Activated T-cell treated with anti-CD3 and anti-CD28 coated beads, Interleukin-2, amount 50 U/mL, for 24 hours (primary cell): ENCODE data around the gene RIOK3.
A peak's percentile ranks its signal among the peaks of the same experiment; 100 is the strongest.

Experiments used
- DNase-seq: peaks from one replicate; pipeline ENCODE4 v3.0.0-alpha.2; 2020
- H3K27ac Mint-ChIP-seq: 2 replicates; pipeline ENCODE4 v1.8.0; 2020; ENCODE audit warnings: mild to moderate bottlenecking, mixed read lengths
- H3K27me3 Mint-ChIP-seq: 2 replicates; pipeline ENCODE4 v1.8.0; 2020; ENCODE audit warnings: mixed read lengths
- H3K36me3 Mint-ChIP-seq: 2 replicates; pipeline ENCODE4 v1.8.0; 2020; ENCODE audit warnings: low read depth, mixed read lengths
- H3K4me1 Mint-ChIP-seq: 2 replicates; pipeline ENCODE4 v1.8.0; 2020; ENCODE audit warnings: low read depth, mixed read lengths
- H3K4me3 Mint-ChIP-seq: 2 replicates; pipeline ENCODE4 v1.8.0; 2020; ENCODE audit warnings: mild to moderate bottlenecking, moderate library complexity, mixed read lengths
- H3K9me3 Mint-ChIP-seq: 2 replicates; pipeline ENCODE4 v1.8.0; 2020; ENCODE audit warnings: mixed read lengths

The RIOK3 gene

GRCh38 chr18:23519734-23520133, 66.6 kb downstream of the RIOK3 start:
- H3K4me3 Mint-ChIP-seq, result no peak overlapping the region
- H3K27me3 Mint-ChIP-seq, result no peaks in the 10 kb centered on the region
- peaks cover 14% of the 10 kb centered on the region for H3K4me1 Mint-ChIP-seq
- no peaks in the 10 kb centered on the region for H3K9me3 Mint-ChIP-seq
- H3K36me3 Mint-ChIP-seq, result peaks cover 91% of the 10 kb centered on the region
- no peak for DNase-seq
- peak overlapping the region; percentile 62 for H3K27ac Mint-ChIP-seq

DNA sequence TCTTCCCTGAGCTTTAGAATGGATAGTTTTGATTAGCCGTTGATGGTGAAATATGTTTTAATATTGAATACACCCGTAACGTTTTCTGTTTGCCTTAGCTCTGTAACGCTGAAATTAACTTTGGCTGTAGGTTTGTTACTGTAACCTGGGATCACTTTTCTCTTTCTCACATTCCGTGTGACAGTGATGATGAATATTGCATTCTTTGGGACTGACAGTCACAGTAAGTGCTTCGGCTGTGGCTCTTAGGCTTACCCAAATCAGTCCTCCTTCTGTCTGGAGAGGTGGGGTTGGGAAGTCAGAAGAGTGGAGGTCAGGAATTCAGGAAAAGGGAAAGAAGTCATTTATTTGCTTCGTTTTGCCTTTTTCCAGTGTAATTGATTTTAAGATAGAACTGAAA, 68.2 kb downstream of the RIOK3 start:
- no peaks in the 10 kb centered on the region for H3K27me3 Mint-ChIP-seq
- DNase-seq, result no peak
- no peak overlapping the region for H3K4me3 Mint-ChIP-seq
- peaks cover 86% of the 10 kb centered on the region for H3K36me3 Mint-ChIP-seq
- peaks cover 9% of the 10 kb centered on the region for H3K4me1 Mint-ChIP-seq
- H3K9me3 Mint-ChIP-seq, result no peaks in the 10 kb centered on the region
- H3K27ac Mint-ChIP-seq, result no peak overlapping the region

- Mint-ChIP-seq H3K27ac (peak overlapping the region; percentile 71), H3K36me3 (peaks cover 87% of the 10 kb centered on the region), H3K27me3 (no peaks in the 10 kb centered on the region)
Observed at GRCh38 chr18:23521907-23522306, 68.8 kb downstream of the RIOK3 start.

GRCh38 chr18:23523429-23524212, 70.5 kb downstream of the RIOK3 start:
- Mint-ChIP-seq H3K27ac (peak overlapping the region; percentile 71), H3K36me3 (peaks cover 87% of the 10 kb centered on the region)
- no peak for DNase-seq

More at GRCh38 chr18:23521907-23522306, 68.8 kb downstream of the RIOK3 start:
- Mint-ChIP-seq H3K4me1 (peaks cover 9% of the 10 kb centered on the region), H3K9me3 (no peaks in the 10 kb centered on the region), H3K4me3 (no peak overlapping the region)
- DNase-seq, result no peak

GRCh38 chr18:23524213-23524707, 71.2 kb downstream of the RIOK3 start:
- Mint-ChIP-seq H3K27ac (no peak overlapping the region), H3K36me3 (peaks cover 87% of the 10 kb centered on the region), H3K9me3 (no peaks in the 10 kb centered on the region), H3K4me1 (peaks cover 12% of the 10 kb centered on the region), H3K4me3 (no peak overlapping the region), H3K27me3 (no peaks in the 10 kb centered on the region)
- no peak for DNase-seq

More at GRCh38 chr18:23523429-23524212, 70.5 kb downstream of the RIOK3 start:
- Mint-ChIP-seq H3K27me3 (no peaks in the 10 kb centered on the region), H3K4me1 (peaks cover 9% of the 10 kb centered on the region), H3K9me3 (no peaks in the 10 kb centered on the region), H3K4me3 (no peak overlapping the region)

DNA sequence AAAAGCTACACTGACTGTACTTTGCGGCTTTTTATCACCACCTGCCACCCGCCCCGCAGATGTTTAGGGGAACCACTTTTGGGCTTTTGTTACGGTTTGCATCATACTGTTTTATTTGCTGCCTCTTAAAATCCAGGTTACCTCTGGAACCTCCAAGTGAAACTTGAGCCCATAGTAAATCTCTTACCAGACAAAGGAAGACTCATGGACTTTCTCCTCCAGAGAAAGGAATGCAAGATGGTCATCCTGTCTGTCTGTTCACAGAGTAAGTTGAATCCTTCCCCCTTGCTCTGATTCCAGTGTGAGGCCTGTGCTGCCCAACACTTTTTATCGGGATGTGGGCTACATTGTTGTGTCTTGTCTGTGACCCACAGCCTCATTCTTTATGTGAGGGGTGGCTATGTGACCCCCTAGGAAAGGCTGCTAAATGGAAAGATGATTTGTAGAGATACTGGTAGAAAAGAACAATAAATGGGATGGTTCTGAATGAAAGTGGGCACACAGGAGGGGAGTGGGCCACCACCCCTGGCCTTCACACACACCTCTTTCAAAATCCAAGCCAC, 73.5 kb downstream of the RIOK3 start:
- Mint-ChIP-seq H3K4me1 (peaks cover 23% of the 10 kb centered on the region), H3K27me3 (no peaks in the 10 kb centered on the region), H3K4me3 (no peak overlapping the region), H3K9me3 (no peaks in the 10 kb centered on the region), H3K27ac (peak overlapping the region; percentile 61), H3K36me3 (peaks cover 89% of the 10 kb centered on the region)
- no peak for DNase-seq

DNA sequence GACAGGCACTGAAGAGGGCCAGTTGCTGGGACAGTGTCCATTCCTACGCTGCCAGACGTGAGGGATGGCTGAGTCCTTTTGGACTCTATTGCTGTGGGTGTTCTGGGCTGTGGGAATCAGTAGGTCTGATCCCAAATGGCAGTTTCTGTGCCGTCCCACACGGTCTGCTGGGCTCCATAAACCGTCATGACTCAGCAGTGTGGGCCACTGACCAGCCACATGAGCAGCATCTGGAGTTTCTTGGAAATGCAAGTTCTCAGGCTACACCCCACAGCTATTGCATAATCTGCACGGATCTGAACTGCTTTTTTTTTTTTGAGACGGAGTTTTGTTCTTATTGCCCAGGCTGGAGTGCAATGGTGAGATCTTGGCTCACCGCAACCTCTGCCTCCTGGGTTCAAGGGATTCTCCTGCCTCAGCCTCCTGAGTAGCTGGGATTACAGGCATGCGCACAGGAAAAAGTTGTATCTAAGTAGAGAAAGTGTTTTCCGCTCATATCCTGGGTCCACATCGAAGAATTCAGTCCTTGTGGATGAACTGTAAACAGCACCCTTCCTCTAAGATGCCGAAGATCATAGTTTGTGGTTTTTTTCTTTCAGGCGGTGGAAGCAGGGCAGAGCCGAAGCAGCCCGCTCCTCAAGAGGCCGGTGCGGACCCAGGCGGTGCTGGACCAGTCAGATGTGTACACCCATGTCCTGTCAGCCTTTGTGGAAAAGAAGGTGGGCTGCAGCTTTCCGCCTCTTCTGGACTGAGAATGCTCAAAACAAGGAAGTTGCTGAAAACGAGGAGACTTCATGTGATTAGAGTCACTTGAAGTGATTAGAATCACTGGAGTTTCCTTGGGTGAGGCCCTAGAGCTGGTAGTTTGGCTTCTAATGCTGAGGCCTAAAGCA, 75.7 kb downstream of the RIOK3 start:
- H3K9me3 Mint-ChIP-seq, result no peaks in the 10 kb centered on the region
- peak overlapping the region; percentile 84 for H3K27ac Mint-ChIP-seq
- H3K36me3 Mint-ChIP-seq, result peaks cover 90% of the 10 kb centered on the region
- DNase-seq, result no peak
- no peak overlapping the region for H3K4me3 Mint-ChIP-seq
- H3K27me3 Mint-ChIP-seq, result no peaks in the 10 kb centered on the region
- H3K4me1 Mint-ChIP-seq, result peaks cover 15% of the 10 kb centered on the region

DNA sequence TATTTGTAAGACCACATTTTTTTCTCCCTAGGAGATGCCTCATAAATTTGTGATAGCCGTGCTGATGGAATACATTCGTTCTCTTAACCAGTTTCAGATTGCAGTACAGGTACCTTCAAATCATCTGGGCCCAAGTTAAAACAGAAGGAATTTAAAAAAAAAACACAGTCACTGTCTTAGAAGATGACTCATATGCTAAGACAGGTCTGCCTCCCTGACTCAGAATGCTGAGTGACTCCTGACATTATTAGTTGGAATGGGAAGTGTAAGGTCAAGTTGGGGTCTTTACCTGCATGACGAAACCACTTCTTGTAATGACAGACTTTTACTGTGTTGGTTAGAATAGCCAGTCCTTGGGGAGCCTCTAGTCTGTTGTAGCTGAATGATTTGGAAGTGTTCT, 76.5 kb downstream of the RIOK3 start:
- peak overlapping the region; percentile 84 for H3K27ac Mint-ChIP-seq
- no peaks in the 10 kb centered on the region for H3K27me3 Mint-ChIP-seq
- H3K9me3 Mint-ChIP-seq, result no peaks in the 10 kb centered on the region
- peaks cover 90% of the 10 kb centered on the region for H3K36me3 Mint-ChIP-seq
- H3K4me3 Mint-ChIP-seq, result no peak overlapping the region
- DNase-seq, result no peak
- peaks cover 13% of the 10 kb centered on the region for H3K4me1 Mint-ChIP-seq

- H3K9me3 Mint-ChIP-seq, result no peaks in the 10 kb centered on the region
- peaks cover 95% of the 10 kb centered on the region for H3K36me3 Mint-ChIP-seq
- H3K4me3 Mint-ChIP-seq, result no peak overlapping the region
- no peak for DNase-seq
- no peaks in the 10 kb centered on the region for H3K27me3 Mint-ChIP-seq
- peaks cover 13% of the 10 kb centered on the region for H3K4me1 Mint-ChIP-seq
- H3K27ac Mint-ChIP-seq, result peak overlapping the region; percentile 84
Observed at GRCh38 chr18:23530195-23530594, 77.1 kb downstream of the RIOK3 start.

DNA sequence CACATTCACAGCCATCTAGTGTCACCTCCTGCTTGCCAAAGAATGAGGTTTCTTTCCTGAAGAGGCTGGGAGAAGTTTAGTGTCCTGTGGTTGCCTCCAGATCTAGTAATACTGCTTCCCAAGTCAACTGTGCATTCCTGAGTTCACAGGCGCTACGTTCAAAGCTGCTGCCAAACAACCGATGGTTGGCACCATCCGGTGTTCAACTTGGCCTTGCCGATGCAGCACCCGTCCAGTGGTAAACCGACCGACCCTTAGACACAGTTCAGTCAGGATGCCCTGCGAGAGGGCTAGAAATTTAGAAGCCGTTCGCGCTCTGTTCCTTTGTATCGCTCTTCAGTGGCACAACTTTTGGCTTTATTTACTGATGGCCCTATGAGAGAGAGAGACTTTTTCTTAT, 78.8 kb downstream of the RIOK3 start:
- peaks cover 96% of the 10 kb centered on the region for H3K36me3 Mint-ChIP-seq
- H3K27ac Mint-ChIP-seq, result peak overlapping the region; percentile 74
- H3K4me3 Mint-ChIP-seq, result no peak overlapping the region
- H3K27me3 Mint-ChIP-seq, result no peaks in the 10 kb centered on the region
- DNase-seq, result no peak
- no peaks in the 10 kb centered on the region for H3K9me3 Mint-ChIP-seq
- peaks cover 13% of the 10 kb centered on the region for H3K4me1 Mint-ChIP-seq
